ENCODE data around the gene ZNF280D.

Gene ZNF280D

GRCh38 chr15:56681113-56681512, 52.2 kb downstream of the ZNF280D start:
- Mint-ChIP-seq H3K36me3 (ENCODE audit: insufficient read depth) (peaks cover 11% of the 10 kb centered on the region), H3K27ac (ENCODE audit: low read depth) (no peak overlapping the region), H3K27me3 (no peaks in the 10 kb centered on the region), H3K9me3 (no peaks in the 10 kb centered on the region), H3K4me1 (no peaks in the 10 kb centered on the region), H3K4me3 (no peak overlapping the region)
- DNase-seq (ENCODE audit: low spot score in 2 of 2): no peak
- ATAC-seq (replicated peaks; ENCODE audit: extremely low read depth, poor library complexity, severe bottlenecking): no peak

GRCh38 chr15:56679225-56679624, 54.1 kb downstream of the ZNF280D start:
- Mint-ChIP-seq H3K9me3 (no peaks in the 10 kb centered on the region), H3K4me1 (no peaks in the 10 kb centered on the region), H3K36me3 (ENCODE audit: insufficient read depth) (peaks cover 16% of the 10 kb centered on the region), H3K4me3 (no peak overlapping the region), H3K27me3 (no peaks in the 10 kb centered on the region), H3K27ac (ENCODE audit: low read depth) (no peak overlapping the region)
- no peak for DNase-seq (ENCODE audit: low spot score in 2 of 2)
- ATAC-seq (replicated peaks; ENCODE audit: extremely low read depth, poor library complexity, severe bottlenecking): no peak

- H3K4me3 Mint-ChIP-seq: no peak overlapping the region
- peaks cover 16% of the 10 kb centered on the region for H3K36me3 Mint-ChIP-seq (ENCODE audit: insufficient read depth)
- ATAC-seq (replicated peaks; ENCODE audit: extremely low read depth, poor library complexity, severe bottlenecking): no peak
- no peaks in the 10 kb centered on the region for H3K9me3 Mint-ChIP-seq
- H3K27ac Mint-ChIP-seq (ENCODE audit: low read depth): no peak overlapping the region
- no peaks in the 10 kb centered on the region for H3K4me1 Mint-ChIP-seq
- DNase-seq (ENCODE audit: low spot score in 2 of 2): no peak
- H3K27me3 Mint-ChIP-seq: no peaks in the 10 kb centered on the region
Measured at GRCh38 chr15:56678571-56678970, 54.7 kb downstream of the ZNF280D start.

- Mint-ChIP-seq H3K27ac (ENCODE audit: low read depth) (no peak overlapping the region), H3K36me3 (ENCODE audit: insufficient read depth) (peaks cover 18% of the 10 kb centered on the region), H3K4me3 (no peak overlapping the region), H3K4me1 (no peaks in the 10 kb centered on the region), H3K9me3 (no peaks in the 10 kb centered on the region), H3K27me3 (no peaks in the 10 kb centered on the region)
- no peak for ATAC-seq (replicated peaks; ENCODE audit: extremely low read depth, poor library complexity, severe bottlenecking)
- no peak for DNase-seq (ENCODE audit: low spot score in 2 of 2)
Measured at GRCh38 chr15:56677271-56677670, 56.0 kb downstream of the ZNF280D start.

GRCh38 chr15:56675930-56676329, 57.4 kb downstream of the ZNF280D start:
- H3K36me3 Mint-ChIP-seq (ENCODE audit: insufficient read depth): peaks cover 16% of the 10 kb centered on the region
- H3K4me1 Mint-ChIP-seq: no peaks in the 10 kb centered on the region
- no peaks in the 10 kb centered on the region for H3K27me3 Mint-ChIP-seq
- ATAC-seq (replicated peaks; ENCODE audit: extremely low read depth, poor library complexity, severe bottlenecking) (no peak), DNase-seq (ENCODE audit: low spot score in 2 of 2) (no peak)
- no peaks in the 10 kb centered on the region for H3K9me3 Mint-ChIP-seq
- no peak overlapping the region for H3K4me3 Mint-ChIP-seq
- no peak overlapping the region for H3K27ac Mint-ChIP-seq (ENCODE audit: low read depth)

- ATAC-seq (replicated peaks; ENCODE audit: extremely low read depth, poor library complexity, severe bottlenecking) (no peak), DNase-seq (ENCODE audit: low spot score in 2 of 2) (no peak)
- no peaks in the 10 kb centered on the region for H3K9me3 Mint-ChIP-seq
- H3K36me3 Mint-ChIP-seq (ENCODE audit: insufficient read depth): peaks cover 16% of the 10 kb centered on the region
- H3K4me1 Mint-ChIP-seq: no peaks in the 10 kb centered on the region
- no peaks in the 10 kb centered on the region for H3K27me3 Mint-ChIP-seq
- no peak overlapping the region for H3K27ac Mint-ChIP-seq (ENCODE audit: low read depth)
- H3K4me3 Mint-ChIP-seq: no peak overlapping the region
Measured at GRCh38 chr15:56674857-56675256, 58.5 kb downstream of the ZNF280D start.

GRCh38 chr15:56672721-56673120, 60.6 kb downstream of the ZNF280D start:
- DNase-seq (ENCODE audit: low spot score in 2 of 2) (no peak), ATAC-seq (replicated peaks; ENCODE audit: extremely low read depth, poor library complexity, severe bottlenecking) (no peak)
- H3K9me3 Mint-ChIP-seq: no peaks in the 10 kb centered on the region
- no peak overlapping the region for H3K27ac Mint-ChIP-seq (ENCODE audit: low read depth)
- no peaks in the 10 kb centered on the region for H3K4me1 Mint-ChIP-seq
- H3K36me3 Mint-ChIP-seq (ENCODE audit: insufficient read depth): peaks cover 12% of the 10 kb centered on the region
- H3K27me3 Mint-ChIP-seq: no peaks in the 10 kb centered on the region
- no peak overlapping the region for H3K4me3 Mint-ChIP-seq

- Mint-ChIP-seq H3K4me3 (no peak overlapping the region), H3K27ac (ENCODE audit: low read depth) (no peak overlapping the region), H3K36me3 (ENCODE audit: insufficient read depth) (peaks cover 27% of the 10 kb centered on the region), H3K27me3 (no peaks in the 10 kb centered on the region), H3K4me1 (no peaks in the 10 kb centered on the region), H3K9me3 (no peaks in the 10 kb centered on the region)
- DNase-seq (ENCODE audit: low spot score in 2 of 2) (no peak), ATAC-seq (replicated peaks; ENCODE audit: extremely low read depth, poor library complexity, severe bottlenecking) (no peak)
Measured at GRCh38 chr15:56667517-56667916, 65.8 kb downstream of the ZNF280D start.

- no peak overlapping the region for H3K4me3 Mint-ChIP-seq
- ATAC-seq (replicated peaks; ENCODE audit: extremely low read depth, poor library complexity, severe bottlenecking) (no peak), DNase-seq (ENCODE audit: low spot score in 2 of 2) (no peak)
- peaks cover 25% of the 10 kb centered on the region for H3K36me3 Mint-ChIP-seq (ENCODE audit: insufficient read depth)
- H3K4me1 Mint-ChIP-seq: no peaks in the 10 kb centered on the region
- H3K9me3 Mint-ChIP-seq: no peaks in the 10 kb centered on the region
- no peak overlapping the region for H3K27ac Mint-ChIP-seq (ENCODE audit: low read depth)
- no peaks in the 10 kb centered on the region for H3K27me3 Mint-ChIP-seq
Measured at GRCh38 chr15:56660943-56661342, 72.4 kb downstream of the ZNF280D start.

- no peak overlapping the region for H3K27ac Mint-ChIP-seq (ENCODE audit: low read depth)
- DNase-seq (ENCODE audit: low spot score in 2 of 2): no peak
- H3K9me3 Mint-ChIP-seq: no peaks in the 10 kb centered on the region
- peaks cover 10% of the 10 kb centered on the region for H3K36me3 Mint-ChIP-seq (ENCODE audit: insufficient read depth)
- no peak for ATAC-seq (replicated peaks; ENCODE audit: extremely low read depth, poor library complexity, severe bottlenecking)
- H3K4me3 Mint-ChIP-seq: no peak overlapping the region
- no peaks in the 10 kb centered on the region for H3K27me3 Mint-ChIP-seq
- no peaks in the 10 kb centered on the region for H3K4me1 Mint-ChIP-seq
Measured at GRCh38 chr15:56659197-56659596, 74.1 kb downstream of the ZNF280D start.

GRCh38 chr15:56654624-56655023, 78.7 kb downstream of the ZNF280D start:
- Mint-ChIP-seq H3K9me3 (no peaks in the 10 kb centered on the region), H3K4me1 (no peaks in the 10 kb centered on the region), H3K4me3 (no peak overlapping the region), H3K27ac (ENCODE audit: low read depth) (no peak overlapping the region), H3K27me3 (no peaks in the 10 kb centered on the region), H3K36me3 (ENCODE audit: insufficient read depth) (peaks cover 10% of the 10 kb centered on the region)
- DNase-seq (ENCODE audit: low spot score in 2 of 2) (no peak), ATAC-seq (replicated peaks; ENCODE audit: extremely low read depth, poor library complexity, severe bottlenecking) (no peak)

- DNase-seq (ENCODE audit: low spot score in 2 of 2): no peak
- no peaks in the 10 kb centered on the region for H3K27me3 Mint-ChIP-seq
- no peak overlapping the region for H3K27ac Mint-ChIP-seq (ENCODE audit: low read depth)
- H3K36me3 Mint-ChIP-seq (ENCODE audit: insufficient read depth): peaks cover 10% of the 10 kb centered on the region
- no peaks in the 10 kb centered on the region for H3K4me1 Mint-ChIP-seq
- ATAC-seq (replicated peaks; ENCODE audit: extremely low read depth, poor library complexity, severe bottlenecking): no peak
- no peak overlapping the region for H3K4me3 Mint-ChIP-seq
- no peaks in the 10 kb centered on the region for H3K9me3 Mint-ChIP-seq
Measured at GRCh38 chr15:56654216-56654615, 79.1 kb downstream of the ZNF280D start.

- no peaks in the 10 kb centered on the region for H3K27me3 Mint-ChIP-seq
- H3K4me3 Mint-ChIP-seq: no peak overlapping the region
- DNase-seq (ENCODE audit: low spot score in 2 of 2): no peak
- no peaks in the 10 kb centered on the region for H3K9me3 Mint-ChIP-seq
- peaks cover 10% of the 10 kb centered on the region for H3K36me3 Mint-ChIP-seq (ENCODE audit: insufficient read depth)
- H3K27ac Mint-ChIP-seq (ENCODE audit: low read depth): no peak overlapping the region
- no peaks in the 10 kb centered on the region for H3K4me1 Mint-ChIP-seq
- ATAC-seq (replicated peaks; ENCODE audit: extremely low read depth, poor library complexity, severe bottlenecking): no peak
Measured at GRCh38 chr15:56653787-56654186, 79.5 kb downstream of the ZNF280D start.

- H3K27ac Mint-ChIP-seq (ENCODE audit: low read depth): no peak overlapping the region
- DNase-seq (ENCODE audit: low spot score in 2 of 2): no peak
- H3K36me3 Mint-ChIP-seq (ENCODE audit: insufficient read depth): peaks cover 10% of the 10 kb centered on the region
- H3K27me3 Mint-ChIP-seq: no peaks in the 10 kb centered on the region
- no peak overlapping the region for H3K4me3 Mint-ChIP-seq
- no peak for ATAC-seq (replicated peaks; ENCODE audit: extremely low read depth, poor library complexity, severe bottlenecking)
- H3K4me1 Mint-ChIP-seq: no peaks in the 10 kb centered on the region
- no peaks in the 10 kb centered on the region for H3K9me3 Mint-ChIP-seq
Measured at GRCh38 chr15:56653107-56653506, 80.2 kb downstream of the ZNF280D start.

Data from central memory CD8-positive, alpha-beta T cell (primary cell).